Stomach (tissue), 4 donors: ENCODE measurements around the gene BMPR1B.

ENCODE experiments used
- EP300 ChIP-seq: sonication (generic); formaldehyde crosslinking; IDR thresholded peaks from one replicate; pipeline ENCODE4 v1.6.1; 2017; ENCODE audit warnings: antibody characterized with exemption
- POLR2A ChIP-seq, 4 donors: fragments of 450-650 bp; IDR thresholded peaks; one replicate each; pipeline ENCODE4 v1.6.1; 2016; ENCODE audit warnings: antibody characterized with exemption in 4 of 4, control low read depth in 2 of 4, mild to moderate bottlenecking in 1 of 4, moderate library complexity in 1 of 4
- POLR2AphosphoS5 ChIP-seq, 3 donors: sonication (generic); formaldehyde crosslinking; IDR thresholded peaks; one replicate each; pipeline ENCODE4 v1.6.1; 2016; ENCODE audit warnings: antibody characterized with exemption in 3 of 3
- TF ChIP-seq, protein P1 (sequence below), 7 experiments: fragments of 450-650 bp in 4 of 7; fragments of 200-600 bp in 3 of 7; sonication (generic) in 3 of 7; IDR thresholded peaks; one replicate each; pipeline ENCODE4 v1.5.1; 2016 to 2019; ENCODE audit warnings: antibody characterized with exemption in 7 of 7, control low read depth in 2 of 7, mild to moderate bottlenecking in 1 of 7

DNA sequence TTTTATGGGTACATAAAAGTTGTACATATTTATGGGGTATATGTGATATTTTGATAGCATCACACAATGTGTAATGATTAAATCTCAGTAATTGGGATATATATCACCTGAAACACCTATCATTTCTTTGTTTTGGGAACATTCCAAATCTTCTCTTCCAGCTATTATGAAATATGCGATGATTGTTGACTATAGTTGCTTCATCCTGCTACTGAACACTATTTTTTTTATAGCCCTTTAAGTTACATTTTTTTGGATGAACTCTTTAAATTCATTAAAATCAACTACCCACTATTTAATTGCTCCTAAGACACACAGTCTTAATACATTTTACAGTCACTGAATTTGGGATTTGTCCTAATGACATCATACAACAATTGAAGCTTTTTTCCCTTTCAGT lies 212.9 kb downstream of the BMPR1B start:
- TF ChIP-seq, protein P1, sequence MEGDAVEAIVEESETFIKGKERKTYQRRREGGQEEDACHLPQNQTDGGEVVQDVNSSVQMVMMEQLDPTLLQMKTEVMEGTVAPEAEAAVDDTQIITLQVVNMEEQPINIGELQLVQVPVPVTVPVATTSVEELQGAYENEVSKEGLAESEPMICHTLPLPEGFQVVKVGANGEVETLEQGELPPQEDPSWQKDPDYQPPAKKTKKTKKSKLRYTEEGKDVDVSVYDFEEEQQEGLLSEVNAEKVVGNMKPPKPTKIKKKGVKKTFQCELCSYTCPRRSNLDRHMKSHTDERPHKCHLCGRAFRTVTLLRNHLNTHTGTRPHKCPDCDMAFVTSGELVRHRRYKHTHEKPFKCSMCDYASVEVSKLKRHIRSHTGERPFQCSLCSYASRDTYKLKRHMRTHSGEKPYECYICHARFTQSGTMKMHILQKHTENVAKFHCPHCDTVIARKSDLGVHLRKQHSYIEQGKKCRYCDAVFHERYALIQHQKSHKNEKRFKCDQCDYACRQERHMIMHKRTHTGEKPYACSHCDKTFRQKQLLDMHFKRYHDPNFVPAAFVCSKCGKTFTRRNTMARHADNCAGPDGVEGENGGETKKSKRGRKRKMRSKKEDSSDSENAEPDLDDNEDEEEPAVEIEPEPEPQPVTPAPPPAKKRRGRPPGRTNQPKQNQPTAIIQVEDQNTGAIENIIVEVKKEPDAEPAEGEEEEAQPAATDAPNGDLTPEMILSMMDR (IDR thresholded peaks at IDR 0.05), result no peak
- TF ChIP-seq POLR2A (IDR thresholded peaks at IDR 0.05), result no peak
- no peak for TF ChIP-seq POLR2AphosphoS5 (IDR thresholded peaks at IDR 0.05)
- no peak for TF ChIP-seq EP300
